Fibroblast of villous mesenchyme (primary cell): ENCODE measurements around the gene PCOLCE2. TPM values are rescaled to one million over a fixed set of nuclear protein-coding genes. Genes with fewer than 3 reads are reported as not detected.
A peak's percentile ranks its signal among the peaks of the same experiment; 100 is the strongest.

Source experiments
- DNase-seq: peaks from one replicate; pipeline ENCODE4 v3.0.0-alpha.2; 2010; ENCODE audit warnings: low read depth
- H3K4me3 ChIP-seq: 2 replicates; pipeline ENCODE4 v1.5.1; 2011; ENCODE audit warnings: low read depth, mild to moderate bottlenecking, low read length
- CTCF ChIP-seq: IDR thresholded peaks from 2 replicates; pipeline ENCODE4 v1.5.1; 2012; ENCODE audit warnings: low read depth, mild to moderate bottlenecking, low read length; ENCODE audit not compliant: insufficient read depth
- total RNA-seq: library from RNA; depleted of rRNA; stranded (reverse); fragments of >200 nt; gene quantifications from 2 replicates; pipeline ENCODE4 v1.2.3, GENCODE V29; 2012

Gene PCOLCE2
- total RNA-seq, 1 donor, result under 0.01 TPM

GRCh38 chr3:142894493-142894892, 5.6 kb upstream of the PCOLCE2 start:
- DNase-seq, result no peak
- no peak overlapping the region for H3K4me3 ChIP-seq

GRCh38 chr3:142892714-142893113, 3.8 kb upstream of the PCOLCE2 start:
- DNase-seq, result no peak
- H3K4me3 ChIP-seq, result no peak overlapping the region
- TF ChIP-seq CTCF, result no peak

More at GRCh38 chr3:142894493-142894892, 5.6 kb upstream of the PCOLCE2 start:
- TF ChIP-seq CTCF, result no peak

DNA sequence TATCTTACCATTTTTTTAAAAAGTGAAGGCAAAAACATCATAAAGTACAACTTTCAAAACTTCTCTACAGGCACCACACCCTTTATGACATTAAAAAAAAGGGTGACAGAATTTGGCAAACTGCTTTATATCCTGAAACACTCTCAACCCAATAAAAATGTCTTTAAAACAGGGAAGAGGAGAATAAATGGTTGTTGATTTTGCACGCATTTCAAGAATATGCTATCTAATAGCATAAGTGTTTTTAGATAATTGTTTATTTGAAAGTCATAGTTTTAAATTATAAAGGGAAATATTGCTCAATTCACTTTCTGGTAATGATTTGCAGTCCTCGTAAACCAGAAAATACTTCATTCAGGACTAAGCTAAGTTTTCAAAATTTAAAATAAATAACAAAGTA, 1.7 kb upstream of the PCOLCE2 start:
- TF ChIP-seq CTCF, result no peak
- H3K4me3 ChIP-seq, result peak overlapping the region; percentile 3

DNA sequence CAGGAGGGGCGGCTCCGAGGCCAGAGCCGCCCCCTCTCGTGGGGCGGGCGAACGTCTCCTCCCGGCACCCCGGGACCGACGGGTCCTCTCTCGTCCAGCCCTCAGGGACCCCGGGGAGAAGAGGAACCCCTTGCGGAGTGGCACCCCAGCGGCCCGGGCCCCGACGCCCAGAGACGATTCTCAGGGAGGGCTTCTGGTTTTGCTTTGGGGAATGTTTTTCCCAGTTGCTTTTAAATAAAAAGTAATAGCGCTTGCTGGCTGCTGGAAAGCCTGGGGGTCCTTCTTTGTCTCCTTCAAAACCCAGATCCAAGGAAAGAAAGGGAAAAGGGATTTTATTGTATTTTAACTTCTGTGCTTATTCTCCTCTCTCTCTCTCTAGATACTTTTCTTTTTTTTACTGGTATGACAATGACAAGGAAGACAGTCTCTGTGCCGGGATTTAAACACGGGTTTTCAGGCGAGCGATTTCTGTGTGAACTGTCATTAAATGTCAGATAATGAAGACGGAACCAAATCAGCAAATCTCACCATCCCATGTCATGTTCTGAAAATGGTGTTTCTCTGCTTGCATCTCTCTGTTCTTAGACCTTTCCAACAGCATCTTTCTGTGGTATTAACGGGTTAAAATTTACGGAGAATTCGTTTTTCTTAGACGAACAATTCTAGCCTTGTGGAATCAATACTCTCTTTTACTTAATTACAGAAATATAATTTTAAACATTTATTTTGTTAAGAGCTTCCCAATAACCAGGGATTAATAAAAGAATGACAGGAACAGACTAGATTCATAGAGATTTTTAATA, 530 bp upstream of the PCOLCE2 start:
- H3K4me3 ChIP-seq, result peak overlapping the region; percentile 59
- TF ChIP-seq CTCF, result no peak
- no peak for DNase-seq

More for the DNA sequence above, 1.7 kb upstream of the PCOLCE2 start:
- peak; percentile 49 for DNase-seq

DNA sequence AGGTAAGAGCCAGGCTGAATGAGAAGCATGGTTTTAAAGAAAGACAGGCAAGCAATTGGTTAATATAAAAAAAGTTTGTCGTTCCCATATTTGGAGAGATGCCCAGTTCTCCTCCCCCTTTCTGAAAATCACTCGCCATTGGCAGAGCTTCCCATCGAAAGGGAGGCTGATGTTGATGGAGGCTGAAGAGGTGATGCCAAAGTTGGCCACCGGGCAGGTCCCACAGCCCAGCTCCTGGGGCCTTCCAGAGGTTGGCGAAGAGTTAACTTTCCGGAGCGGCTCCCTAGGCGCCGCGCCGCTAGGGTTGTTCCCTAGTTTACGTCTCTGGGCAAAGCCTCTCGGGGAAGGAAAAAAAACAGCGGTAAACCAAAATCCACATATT, 793 bp downstream of the PCOLCE2 start:
- peak; percentile 5 for DNase-seq
- no peak for TF ChIP-seq CTCF

GRCh38 chr3:142886940-142887339, 1.9 kb downstream of the PCOLCE2 start:
- DNase-seq, result peak; percentile 70
- TF ChIP-seq CTCF, result no peak
- H3K4me3 ChIP-seq, result no peak overlapping the region

More for the DNA sequence above, 793 bp downstream of the PCOLCE2 start:
- H3K4me3 ChIP-seq, result peak overlapping the region; percentile 59
